ENCODE results near the gene ARL8B.
A peak's percentile ranks its signal among the peaks of the same experiment; 100 is the strongest.

Gene ARL8B

GRCh38 chr3:5188419-5189221 lies 66.5 kb downstream of the ARL8B start:
- peak; percentile 13 for ATAC-seq
- TF ChIP-seq SNAI2 (CRISPR knock-in tag; IDR thresholded peaks at IDR 0.05) (no peak), ZNF70 (CRISPR knock-in tag; IDR thresholded peaks at IDR 0.05) (0 out of 2 replicates have a peak, but pooled peaks have one; percentile 14)

- ATAC-seq, result no peak
- TF ChIP-seq POU6F1 (CRISPR knock-in tag; IDR thresholded peaks at IDR 0.05; ENCODE audit: borderline replicate concordance, low read depth) (no peak), BACH2 (CRISPR knock-in tag; IDR thresholded peaks at IDR 0.05; ENCODE audit: borderline replicate concordance) (no peak)
- TF ChIP-seq, protein P1, sequence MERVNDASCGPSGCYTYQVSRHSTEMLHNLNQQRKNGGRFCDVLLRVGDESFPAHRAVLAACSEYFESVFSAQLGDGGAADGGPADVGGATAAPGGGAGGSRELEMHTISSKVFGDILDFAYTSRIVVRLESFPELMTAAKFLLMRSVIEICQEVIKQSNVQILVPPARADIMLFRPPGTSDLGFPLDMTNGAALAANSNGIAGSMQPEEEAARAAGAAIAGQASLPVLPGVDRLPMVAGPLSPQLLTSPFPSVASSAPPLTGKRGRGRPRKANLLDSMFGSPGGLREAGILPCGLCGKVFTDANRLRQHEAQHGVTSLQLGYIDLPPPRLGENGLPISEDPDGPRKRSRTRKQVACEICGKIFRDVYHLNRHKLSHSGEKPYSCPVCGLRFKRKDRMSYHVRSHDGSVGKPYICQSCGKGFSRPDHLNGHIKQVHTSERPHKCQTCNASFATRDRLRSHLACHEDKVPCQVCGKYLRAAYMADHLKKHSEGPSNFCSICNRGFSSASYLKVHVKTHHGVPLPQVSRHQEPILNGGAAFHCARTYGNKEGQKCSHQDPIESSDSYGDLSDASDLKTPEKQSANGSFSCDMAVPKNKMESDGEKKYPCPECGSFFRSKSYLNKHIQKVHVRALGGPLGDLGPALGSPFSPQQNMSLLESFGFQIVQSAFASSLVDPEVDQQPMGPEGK (CRISPR knock-in tag; IDR thresholded peaks at IDR 0.05; ENCODE audit: borderline replicate concordance), result no peak
These were observed 68.2 kb downstream of the ARL8B start for GRCh38 chr3:5190147-5190791.

DNA sequence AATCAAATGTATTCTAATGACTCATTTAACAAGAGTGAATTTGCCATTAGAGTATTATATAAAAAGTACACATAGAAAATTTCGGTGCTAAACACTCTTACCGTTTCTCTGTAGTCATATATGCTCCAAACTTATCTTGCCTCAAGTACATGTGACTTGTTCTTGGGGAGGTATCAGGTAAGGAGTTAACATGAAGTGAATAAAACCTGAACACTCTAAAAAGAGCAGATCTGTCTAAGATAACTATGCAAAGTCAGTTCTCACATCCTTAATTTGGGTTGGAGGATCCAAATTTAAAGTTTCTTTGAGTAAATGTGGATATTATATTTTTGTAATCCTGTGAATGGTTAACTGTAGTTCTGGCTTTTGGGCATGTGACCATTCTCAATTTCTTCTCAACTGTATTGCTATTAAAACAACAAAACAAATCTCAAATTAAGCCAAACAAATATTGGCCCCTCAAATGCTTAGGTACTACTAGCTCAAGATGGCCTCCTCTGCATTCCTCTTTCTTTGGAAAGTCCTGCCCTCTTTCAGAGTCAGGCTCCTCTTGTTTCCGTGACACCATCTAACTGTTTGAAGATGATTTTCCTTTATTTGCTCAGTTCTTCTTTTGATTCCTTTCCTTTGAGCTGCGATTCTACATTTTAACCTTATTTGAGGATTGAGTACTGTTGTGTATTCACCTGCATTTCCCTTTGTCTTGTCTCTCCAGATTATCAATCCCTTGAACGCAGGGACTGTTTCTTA lies 69.6 kb downstream of the ARL8B start:
- ATAC-seq, result no peak
- TF ChIP-seq BACH2 (CRISPR knock-in tag; IDR thresholded peaks at IDR 0.05; ENCODE audit: borderline replicate concordance), result no peak
- TF ChIP-seq, protein P2, sequence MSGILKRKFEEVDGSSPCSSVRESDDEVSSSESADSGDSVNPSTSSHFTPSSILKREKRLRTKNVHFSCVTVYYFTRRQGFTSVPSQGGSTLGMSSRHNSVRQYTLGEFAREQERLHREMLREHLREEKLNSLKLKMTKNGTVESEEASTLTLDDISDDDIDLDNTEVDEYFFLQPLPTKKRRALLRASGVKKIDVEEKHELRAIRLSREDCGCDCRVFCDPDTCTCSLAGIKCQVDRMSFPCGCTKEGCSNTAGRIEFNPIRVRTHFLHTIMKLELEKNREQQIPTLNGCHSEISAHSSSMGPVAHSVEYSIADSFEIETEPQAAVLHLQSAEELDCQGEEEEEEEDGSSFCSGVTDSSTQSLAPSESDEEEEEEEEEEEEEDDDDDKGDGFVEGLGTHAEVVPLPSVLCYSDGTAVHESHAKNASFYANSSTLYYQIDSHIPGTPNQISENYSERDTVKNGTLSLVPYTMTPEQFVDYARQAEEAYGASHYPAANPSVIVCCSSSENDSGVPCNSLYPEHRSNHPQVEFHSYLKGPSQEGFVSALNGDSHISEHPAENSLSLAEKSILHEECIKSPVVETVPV (CRISPR knock-in tag; IDR thresholded peaks at IDR 0.05), result no peak
- no peak for TF ChIP-seq ZFP3 (CRISPR knock-in tag; IDR thresholded peaks at IDR 0.05)
- no peak for TF ChIP-seq RARB (CRISPR knock-in tag; IDR thresholded peaks at IDR 0.05)
- no peak for TF ChIP-seq ZFP30 (CRISPR knock-in tag; IDR thresholded peaks at IDR 0.05)
- TF ChIP-seq CREB5 (CRISPR knock-in tag; IDR thresholded peaks at IDR 0.05; ENCODE audit: low read depth), result no peak
- no peak for TF ChIP-seq POU6F1 (CRISPR knock-in tag; IDR thresholded peaks at IDR 0.05; ENCODE audit: borderline replicate concordance, low read depth)
- TF ChIP-seq CSDC2 (CRISPR knock-in tag; IDR thresholded peaks at IDR 0.05), result no peak
- no peak for TF ChIP-seq OSR1 (CRISPR knock-in tag; IDR thresholded peaks at IDR 0.05)
- no peak for TF ChIP-seq PPARA (CRISPR knock-in tag; IDR thresholded peaks at IDR 0.05; ENCODE audit: borderline replicate concordance)
- TF ChIP-seq, protein P1 (CRISPR knock-in tag; IDR thresholded peaks at IDR 0.05; ENCODE audit: borderline replicate concordance), result no peak
